Gastrocnemius medialis (tissue), 4 donors: ENCODE measurements around the gene ASXL1. TPM values are rescaled to one million over a fixed set of nuclear protein-coding genes. Genes with fewer than 3 reads are reported as not detected.
A peak's percentile ranks its signal among the peaks of the same experiment; 100 is the strongest.

Source experiments
- ATAC-seq, 2 donors: fragments of 150-250 bp; one replicate each; pipeline ENCODE4 v1.9.1; 2016
- DNase-seq, 2 donors: peaks; one replicate each; pipeline ENCODE4 v3.0.0-alpha.2; 2019
- H3K27ac ChIP-seq, 4 donors: fragments of 200-600 bp; sonication (generic); 1 replicate in 1 of 4; 2 replicates in 3 of 4; pipeline ENCODE4 v1.5.1; 2016 to 2018; ENCODE audit warnings: mild to moderate bottlenecking in 2 of 4, moderate library complexity in 1 of 4
- H3K27me3 ChIP-seq, 3 donors: fragments of 200-600 bp; sonication (generic) in 2 of 3; 1 replicate in 1 of 3; 2 replicates in 2 of 3; pipeline versions ENCODE4 v1.5.1 to v1.6.0; 2016 to 2019; ENCODE audit warnings: mild to moderate bottlenecking in 1 of 3, moderate library complexity in 1 of 3
- H3K36me3 ChIP-seq, 2 donors: fragments of 200-600 bp; sonication (generic) in 1 of 2; one replicate each; pipeline ENCODE4 v1.5.1; 2017 to 2018
- H3K4me1 ChIP-seq, 2 donors: fragments of 200-600 bp; sonication (generic) in 1 of 2; one replicate each; pipeline ENCODE4 v1.5.1; 2016 to 2017; ENCODE audit warnings: mild to moderate bottlenecking in 2 of 2
- H3K4me3 ChIP-seq, 4 donors: fragments of 200-600 bp; sonication (generic) in 3 of 4; 1 replicate in 1 of 4; 2 replicates in 3 of 4; pipeline ENCODE4 v1.5.1; 2016 to 2019; ENCODE audit warnings: mild to moderate bottlenecking in 2 of 4
- H3K9me3 ChIP-seq, 3 donors: fragments of 200-600 bp; sonication (generic) in 2 of 3; 1 replicate in 1 of 3; 2 replicates in 2 of 3; pipeline ENCODE4 v1.5.1; 2016 to 2019
- POLR2A ChIP-seq, 2 donors: fragments of 450-650 bp; IDR thresholded peaks; one replicate each; pipeline ENCODE4 v1.6.1; 2017; ENCODE audit warnings: antibody characterized with exemption in 2 of 2, mild to moderate bottlenecking in 2 of 2, moderate library complexity in 2 of 2
- in situ Hi-C, 4 donors: fragments of 200-750 bp; cut with MboI; loops; one replicate each; pipeline versions ENCODE4 v1.15.0 to v1.8.0; 2017; ENCODE audit warnings: low sequenced_read_pairs in 4 of 4
- intact Hi-C: fragments of 100-400 bp; cut with DNase I; formaldehyde crosslinking; loops from one replicate; pipeline ENCODE4 v1.15.1; 2023; ENCODE audit warnings: low total_unique reads
- total RNA-seq, 4 donors: library from RNA; depleted of rRNA; stranded (reverse); fragments of >200 nt; gene quantifications; one replicate each; pipeline versions ENCODE4 v1.1.0 to v1.2.3, GENCODE V29; 2016
- TF ChIP-seq, protein P1 (sequence below), 5 experiments: fragments of 450-650 bp in 3 of 5; fragments of 200-600 bp in 2 of 5; sonication (generic) in 2 of 5; IDR thresholded peaks in 4 of 5; conservative IDR thresholded peaks in 1 of 5; 1 replicate in 4 of 5; 2 replicates in 1 of 5; pipeline ENCODE4 v1.5.1; 2016 to 2019; ENCODE audit warnings: antibody characterized with exemption in 5 of 5, mild to moderate bottlenecking in 3 of 5, moderate library complexity in 3 of 5

The ASXL1 gene
- total RNA-seq, 4 donors from 2014 or later, result 21.8 to 36.6 (median 28.4) TPM

- peaks cover 2 to 32% of the 10 kb centered on the region in 2 donors for H3K36me3 ChIP-seq
- peaks cover 0 to 13% of the 10 kb centered on the region in 2 donors for H3K4me1 ChIP-seq
- TF ChIP-seq, protein P1, sequence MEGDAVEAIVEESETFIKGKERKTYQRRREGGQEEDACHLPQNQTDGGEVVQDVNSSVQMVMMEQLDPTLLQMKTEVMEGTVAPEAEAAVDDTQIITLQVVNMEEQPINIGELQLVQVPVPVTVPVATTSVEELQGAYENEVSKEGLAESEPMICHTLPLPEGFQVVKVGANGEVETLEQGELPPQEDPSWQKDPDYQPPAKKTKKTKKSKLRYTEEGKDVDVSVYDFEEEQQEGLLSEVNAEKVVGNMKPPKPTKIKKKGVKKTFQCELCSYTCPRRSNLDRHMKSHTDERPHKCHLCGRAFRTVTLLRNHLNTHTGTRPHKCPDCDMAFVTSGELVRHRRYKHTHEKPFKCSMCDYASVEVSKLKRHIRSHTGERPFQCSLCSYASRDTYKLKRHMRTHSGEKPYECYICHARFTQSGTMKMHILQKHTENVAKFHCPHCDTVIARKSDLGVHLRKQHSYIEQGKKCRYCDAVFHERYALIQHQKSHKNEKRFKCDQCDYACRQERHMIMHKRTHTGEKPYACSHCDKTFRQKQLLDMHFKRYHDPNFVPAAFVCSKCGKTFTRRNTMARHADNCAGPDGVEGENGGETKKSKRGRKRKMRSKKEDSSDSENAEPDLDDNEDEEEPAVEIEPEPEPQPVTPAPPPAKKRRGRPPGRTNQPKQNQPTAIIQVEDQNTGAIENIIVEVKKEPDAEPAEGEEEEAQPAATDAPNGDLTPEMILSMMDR (IDR thresholded peaks at IDR 0.05 in 4 of 5, conservative IDR thresholded peaks at IDR 0.05 in 1 of 5), result no peak
- no peak for TF ChIP-seq POLR2A (IDR thresholded peaks at IDR 0.05)
- ATAC-seq, result no peak
- intact Hi-C loops (loop anchor here (10.0 kb wide), 1 partner anchor 324 kb away; no protein-coding TSS in a partner anchor), in situ Hi-C loops (no loop called here)
- no peak overlapping the region for H3K4me3 ChIP-seq
- no peaks in the 10 kb centered on the region for H3K27me3 ChIP-seq
- no peak overlapping the region for H3K27ac ChIP-seq
- no peaks in the 10 kb centered on the region for H3K9me3 ChIP-seq
- no peak for DNase-seq
Measured at GRCh38 chr20:32330555-32330897, 27.6 kb upstream of the ASXL1 start.

DNA sequence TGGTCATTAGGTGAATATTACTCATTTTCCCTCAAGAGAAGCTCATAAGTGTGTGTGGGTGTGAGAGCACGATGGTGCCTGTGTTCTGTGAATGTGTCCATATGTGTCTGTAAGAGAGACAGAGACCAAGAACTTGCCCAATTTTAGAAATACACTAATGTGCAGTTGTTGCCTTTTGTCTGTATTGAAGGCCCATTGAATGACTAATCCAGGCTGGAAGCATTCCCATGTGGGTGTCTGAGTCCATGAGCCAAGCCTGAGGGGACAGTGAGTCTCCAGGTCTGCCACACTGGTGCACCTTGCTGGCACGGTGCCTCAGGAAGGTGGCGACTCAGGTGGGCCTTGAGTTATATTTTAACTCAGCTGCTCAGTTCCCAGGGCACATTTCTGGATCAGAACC, 25.5 kb upstream of the ASXL1 start:
- intact Hi-C loops, result loop anchor here (10.0 kb wide), 1 partner anchor 322 kb away; no protein-coding TSS in a partner anchor
- Histone ChIP-seq H3K27ac (no peak overlapping the region), H3K36me3 (peaks cover 2 to 27% of the 10 kb centered on the region in 2 donors)

GRCh38 chr20:32333181-32333987, 24.7 kb upstream of the ASXL1 start:
- H3K36me3 ChIP-seq, result peaks cover 2 to 23% of the 10 kb centered on the region in 2 donors
- peaks cover 0 to 13% of the 10 kb centered on the region in 2 donors for H3K4me1 ChIP-seq

More for the DNA sequence above, 25.5 kb upstream of the ASXL1 start:
- no peaks in the 10 kb centered on the region for H3K9me3 ChIP-seq
- peaks cover 0 to 13% of the 10 kb centered on the region in 2 donors for H3K4me1 ChIP-seq
- DNase-seq, result no peak
- no peaks in the 10 kb centered on the region for H3K27me3 ChIP-seq
- TF ChIP-seq, protein P1 (IDR thresholded peaks at IDR 0.05 in 4 of 5, conservative IDR thresholded peaks at IDR 0.05 in 1 of 5), result no peak
- no peak for TF ChIP-seq POLR2A (IDR thresholded peaks at IDR 0.05)
- ATAC-seq, result no peak
- in situ Hi-C loops, result no loop called here
- no peak overlapping the region for H3K4me3 ChIP-seq

GRCh38 chr20:32333988-32334885, 23.9 kb upstream of the ASXL1 start:
- H3K36me3 ChIP-seq, result peaks cover 2 to 23% of the 10 kb centered on the region in 2 donors
- no peak for TF ChIP-seq POLR2A (IDR thresholded peaks at IDR 0.05)
- TF ChIP-seq, protein P1 (IDR thresholded peaks at IDR 0.05 in 4 of 5, conservative IDR thresholded peaks at IDR 0.05 in 1 of 5), result no peak
- intact Hi-C loops (loop anchor here (10.0 kb wide), 1 partner anchor 321 kb away; no protein-coding TSS in a partner anchor), in situ Hi-C loops (no loop called here)
- H3K4me1 ChIP-seq, result peaks cover 0 to 13% of the 10 kb centered on the region in 2 donors
- peak in 1 of 2 donors; percentile 30 for ATAC-seq
- no peaks in the 10 kb centered on the region for H3K27me3 ChIP-seq
- no peak overlapping the region for H3K4me3 ChIP-seq
- peak overlapping the region in 3 of 4 donors; percentile 27 to 52 (median 28) for H3K27ac ChIP-seq
- peak in 1 of 2 donors; percentile 15 for DNase-seq
- H3K9me3 ChIP-seq, result no peaks in the 10 kb centered on the region

More at GRCh38 chr20:32333181-32333987, 24.7 kb upstream of the ASXL1 start:
- Histone ChIP-seq H3K27me3 (no peaks in the 10 kb centered on the region), H3K9me3 (no peaks in the 10 kb centered on the region), H3K27ac (no peak overlapping the region), H3K4me3 (no peak overlapping the region)
- ATAC-seq (no peak), DNase-seq (no peak)
- in situ Hi-C loops, result no loop called here
- no peak for TF ChIP-seq POLR2A (IDR thresholded peaks at IDR 0.05)
- TF ChIP-seq, protein P1 (IDR thresholded peaks at IDR 0.05 in 4 of 5, conservative IDR thresholded peaks at IDR 0.05 in 1 of 5), result no peak
- intact Hi-C loops, result loop anchor here (10.0 kb wide), 1 partner anchor 321 kb away; no protein-coding TSS in a partner anchor
